Breast epithelium (tissue), 3 donors: ENCODE data around the gene RPL10.

Source experiments
- POLR2A ChIP-seq: fragments of 450-650 bp; IDR thresholded peaks from one replicate; pipeline ENCODE4 v1.6.1; 2016; ENCODE audit warnings: antibody characterized with exemption, mild to moderate bottlenecking, moderate library complexity
- POLR2AphosphoS5 ChIP-seq, 3 donors: sonication (generic); formaldehyde crosslinking; IDR thresholded peaks; one replicate each; pipeline ENCODE4 v1.6.1; 2017; ENCODE audit warnings: antibody characterized with exemption in 3 of 3
- TF ChIP-seq, protein P1 (sequence below), 3 donors: fragments of 450-650 bp; IDR thresholded peaks; one replicate each; pipeline ENCODE4 v1.5.1; 2016 to 2017; ENCODE audit warnings: antibody characterized with exemption in 3 of 3, mild to moderate bottlenecking in 3 of 3, moderate library complexity in 3 of 3

DNA sequence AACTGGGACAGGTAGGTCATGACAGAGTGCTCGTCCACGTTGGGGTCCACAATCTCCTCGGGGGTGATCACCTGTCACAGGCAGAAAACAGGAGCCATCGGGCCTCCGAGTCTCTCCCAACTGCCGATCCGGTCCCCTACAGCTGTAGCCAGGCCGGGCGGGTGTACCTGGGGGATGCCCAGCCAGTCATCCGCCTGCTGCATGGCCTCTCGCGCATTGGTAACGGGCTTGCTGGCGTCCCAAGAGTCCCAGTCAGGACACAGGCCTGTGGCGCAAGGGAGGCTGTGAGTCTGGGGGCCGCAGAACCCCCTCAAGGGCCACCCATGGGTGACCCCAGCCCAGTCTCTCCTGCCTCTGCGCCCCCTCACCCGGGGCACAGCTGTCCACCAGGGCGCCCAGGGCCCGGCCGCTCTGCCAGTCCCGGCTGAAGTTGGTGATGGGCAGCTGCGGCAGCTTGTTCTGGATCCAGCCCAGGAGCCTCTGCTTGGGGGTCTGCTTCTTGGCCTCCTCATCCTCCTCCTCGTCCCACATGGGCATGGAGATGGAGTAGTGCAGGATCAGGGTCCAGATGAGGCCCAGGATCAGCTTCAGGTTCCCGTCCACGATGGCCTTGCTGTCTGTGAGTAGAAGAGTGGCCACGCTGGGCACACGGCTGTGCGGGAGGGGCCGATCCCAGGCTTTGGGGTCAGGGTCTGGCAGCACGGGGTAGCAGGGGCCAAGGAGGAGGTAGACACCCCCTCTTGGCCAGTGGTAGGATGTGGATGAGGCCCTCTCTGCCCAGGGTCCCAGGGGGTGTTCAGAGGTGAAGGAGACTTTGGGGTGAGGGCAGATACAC, 30.5 kb upstream of the RPL10 start:
- TF ChIP-seq, protein P1, sequence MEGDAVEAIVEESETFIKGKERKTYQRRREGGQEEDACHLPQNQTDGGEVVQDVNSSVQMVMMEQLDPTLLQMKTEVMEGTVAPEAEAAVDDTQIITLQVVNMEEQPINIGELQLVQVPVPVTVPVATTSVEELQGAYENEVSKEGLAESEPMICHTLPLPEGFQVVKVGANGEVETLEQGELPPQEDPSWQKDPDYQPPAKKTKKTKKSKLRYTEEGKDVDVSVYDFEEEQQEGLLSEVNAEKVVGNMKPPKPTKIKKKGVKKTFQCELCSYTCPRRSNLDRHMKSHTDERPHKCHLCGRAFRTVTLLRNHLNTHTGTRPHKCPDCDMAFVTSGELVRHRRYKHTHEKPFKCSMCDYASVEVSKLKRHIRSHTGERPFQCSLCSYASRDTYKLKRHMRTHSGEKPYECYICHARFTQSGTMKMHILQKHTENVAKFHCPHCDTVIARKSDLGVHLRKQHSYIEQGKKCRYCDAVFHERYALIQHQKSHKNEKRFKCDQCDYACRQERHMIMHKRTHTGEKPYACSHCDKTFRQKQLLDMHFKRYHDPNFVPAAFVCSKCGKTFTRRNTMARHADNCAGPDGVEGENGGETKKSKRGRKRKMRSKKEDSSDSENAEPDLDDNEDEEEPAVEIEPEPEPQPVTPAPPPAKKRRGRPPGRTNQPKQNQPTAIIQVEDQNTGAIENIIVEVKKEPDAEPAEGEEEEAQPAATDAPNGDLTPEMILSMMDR (IDR thresholded peaks at IDR 0.05), result no peak
- TF ChIP-seq POLR2A (no peak), POLR2AphosphoS5 (IDR thresholded peaks at IDR 0.05) (no peak)
